HG02642 (cell line): ENCODE results near the gene GRK5.
"Not testable (repeated sequence)": the region's sequence is repeated elsewhere in the genome, so short reads cannot be mapped to it uniquely, and the experiment has no call there.

ENCODE experiments used
- ATAC-seq: cut with Tn5 transposase; IDR thresholded peaks from one replicate; pipeline ENCODE4 v1.9.1; 2021; ENCODE audit warnings: mild to moderate bottlenecking; ENCODE audit not compliant: unreplicated experiment, poor library complexity

GRK5 gene

GRCh38 chr10:119425102-119425880 is 217.9 kb downstream of the GRK5 start:
- no peak for ATAC-seq

- ATAC-seq, result no peak
These were observed 218.5 kb downstream of the GRK5 start for GRCh38 chr10:119425881-119426170.

GRCh38 chr10:119426699-119427098 is 219.3 kb downstream of the GRK5 start:
- no peak for ATAC-seq

GRCh38 chr10:119427263-119427864 is 220.0 kb downstream of the GRK5 start:
- ATAC-seq, result no peak

DNA sequence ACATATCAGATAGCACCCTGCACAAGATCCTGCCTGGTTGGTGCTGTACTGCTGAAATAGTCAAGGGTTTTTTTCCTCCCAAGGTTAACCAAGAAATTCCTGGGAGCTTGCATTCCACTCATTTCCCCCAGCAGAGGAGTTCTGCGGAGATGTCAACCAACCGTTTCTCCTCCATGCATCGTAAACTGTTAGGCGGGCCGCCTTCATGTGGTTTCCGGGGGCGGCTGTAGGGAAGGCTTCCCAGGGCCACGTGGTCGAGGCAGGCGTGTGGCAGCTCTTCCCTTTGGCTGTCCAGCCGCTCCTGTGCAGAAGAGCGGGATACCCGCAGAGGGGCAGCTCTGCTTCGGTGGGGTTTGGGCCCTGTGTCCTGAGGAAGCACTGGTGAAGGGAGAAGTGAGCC is 221.4 kb downstream of the GRK5 start:
- ATAC-seq, result no peak

DNA sequence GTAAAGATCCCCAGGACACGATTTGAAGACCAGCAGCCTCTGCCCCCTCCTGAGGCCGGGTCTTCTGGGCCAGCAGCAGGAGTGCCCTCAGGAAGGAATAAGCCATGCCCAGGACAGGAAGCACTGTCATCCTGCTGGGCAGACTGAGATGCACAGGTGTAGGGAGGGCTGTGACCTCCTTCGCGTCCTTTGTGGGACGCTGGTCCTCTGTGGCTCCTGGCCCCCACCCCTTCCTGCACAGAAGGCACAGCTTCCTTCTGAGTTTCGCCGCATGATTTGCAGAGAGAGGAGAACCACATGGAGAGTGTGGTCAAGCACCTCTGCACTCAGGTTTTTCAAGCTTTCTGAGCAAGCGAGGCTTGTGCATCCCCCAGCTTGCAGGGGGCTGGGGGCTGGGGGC is 222.4 kb downstream of the GRK5 start:
- ATAC-seq, result no peak

- no peak for ATAC-seq
These were observed 223.8 kb downstream of the GRK5 start for GRCh38 chr10:119431034-119431772.

DNA sequence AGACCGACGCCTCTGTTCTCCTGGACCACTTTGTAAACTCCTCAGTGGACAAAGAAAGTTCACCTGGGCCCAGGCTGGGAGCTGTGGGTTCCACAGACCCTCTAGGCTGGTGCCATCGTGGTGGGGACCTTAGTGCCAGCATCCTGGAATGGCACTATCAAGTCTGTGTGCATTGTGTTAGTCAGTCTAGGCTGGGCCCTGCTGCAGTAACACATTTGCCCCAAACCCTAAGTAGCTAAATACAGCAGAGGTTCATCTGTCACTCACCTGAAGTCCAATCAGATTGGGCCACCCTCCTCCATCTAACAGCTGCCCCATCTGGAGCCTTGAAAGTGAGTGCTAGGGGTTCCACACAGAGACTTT is 224.4 kb downstream of the GRK5 start:
- ATAC-seq, result no peak

- ATAC-seq, result not testable (repeated sequence)
These were observed 227.6 kb downstream of the GRK5 start for GRCh38 chr10:119434942-119435341.

DNA sequence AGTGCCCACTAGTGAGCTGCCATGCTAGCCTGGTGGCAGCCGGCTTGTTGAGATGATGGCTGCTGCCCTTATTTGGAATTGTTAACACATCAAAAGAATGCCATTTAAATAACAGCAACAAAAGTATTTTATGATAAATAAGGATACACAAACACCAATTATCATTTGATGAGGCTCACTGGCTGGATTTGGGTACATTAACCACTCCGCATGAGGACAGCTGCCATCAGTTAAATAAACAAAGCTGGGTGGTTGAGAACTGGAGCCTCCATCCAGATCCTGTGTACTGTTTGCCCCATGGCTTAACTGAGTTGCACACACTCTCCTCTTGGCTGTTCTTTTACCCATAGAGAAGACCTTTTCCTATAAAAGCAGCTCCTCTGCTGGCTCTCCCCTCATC is 231.3 kb downstream of the GRK5 start:
- ATAC-seq, result no peak

GRCh38 chr10:119439922-119440321 is 232.6 kb downstream of the GRK5 start:
- ATAC-seq, result no peak

GRCh38 chr10:119441151-119441821 is 233.9 kb downstream of the GRK5 start:
- no peak for ATAC-seq

DNA sequence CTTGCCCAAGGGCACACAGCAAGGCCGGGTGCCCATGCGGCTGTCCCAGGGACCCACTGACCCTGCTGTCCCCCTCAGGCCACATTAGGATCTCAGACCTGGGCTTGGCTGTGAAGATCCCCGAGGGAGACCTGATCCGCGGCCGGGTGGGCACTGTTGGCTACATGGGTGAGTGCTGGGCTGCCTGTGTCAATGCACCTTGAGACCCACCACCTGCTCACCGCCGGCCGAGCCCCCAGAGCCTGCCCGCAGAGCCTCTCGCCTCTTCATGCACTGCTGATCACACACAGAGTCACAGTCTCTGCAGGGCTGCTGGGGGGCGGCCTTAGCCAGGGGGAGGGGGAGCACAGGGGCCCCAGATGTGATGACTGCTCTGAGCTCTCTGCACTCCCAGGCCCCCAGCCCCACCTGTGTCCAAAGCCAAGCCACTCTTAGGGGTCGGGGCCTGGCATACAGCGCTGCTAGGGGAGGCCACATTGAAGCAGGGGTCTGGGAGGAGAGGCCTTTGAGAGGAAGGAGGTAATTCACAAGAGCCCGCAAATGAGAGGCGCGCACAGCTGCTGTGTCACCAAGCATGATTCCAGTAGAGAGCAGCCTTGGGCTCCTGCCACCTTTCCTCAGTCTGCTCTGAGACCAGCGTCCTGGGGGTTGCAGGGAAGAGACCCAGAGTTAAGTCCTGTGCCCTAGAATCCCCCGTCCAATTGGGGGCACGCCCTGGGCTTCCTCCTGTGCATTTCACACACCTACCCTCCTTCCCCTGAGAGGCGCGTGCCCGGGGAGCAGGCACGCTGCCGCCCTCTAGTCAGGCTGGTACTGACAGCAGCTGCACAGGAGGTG is 234.8 kb downstream of the GRK5 start:
- ATAC-seq, result no peak

DNA sequence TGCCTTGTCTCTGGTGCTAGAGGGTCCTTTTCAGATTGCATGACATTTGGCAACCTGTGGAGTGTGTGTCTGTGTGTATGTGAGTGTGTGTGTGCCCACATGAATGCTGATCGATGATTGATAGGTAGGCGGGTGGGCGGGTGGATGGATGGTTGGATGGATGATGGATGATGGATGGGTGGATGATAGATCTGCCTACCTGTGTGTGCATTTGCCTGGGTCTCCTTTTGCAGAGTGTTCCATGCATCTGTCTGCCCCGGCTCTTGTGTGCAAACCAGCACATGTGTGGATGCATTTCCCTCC is 235.3 kb downstream of the GRK5 start:
- no peak for ATAC-seq

DNA sequence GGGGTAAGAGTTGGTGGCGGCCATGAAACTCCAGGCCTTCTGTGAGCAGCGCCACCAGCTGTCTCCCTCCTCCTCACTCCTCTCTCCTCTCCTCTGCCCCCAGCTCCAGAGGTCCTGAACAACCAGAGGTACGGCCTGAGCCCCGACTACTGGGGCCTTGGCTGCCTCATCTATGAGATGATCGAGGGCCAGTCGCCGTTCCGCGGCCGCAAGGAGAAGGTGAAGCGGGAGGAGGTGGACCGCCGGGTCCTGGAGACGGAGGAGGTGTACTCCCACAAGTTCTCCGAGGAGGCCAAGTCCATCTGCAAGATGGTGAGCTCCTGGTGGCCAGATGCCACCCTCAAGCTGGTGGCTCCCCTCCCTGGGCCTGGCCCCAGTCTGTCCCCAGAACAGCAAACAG is 236.1 kb downstream of the GRK5 start:
- no peak for ATAC-seq

- ATAC-seq, result no peak
These were observed 236.7 kb downstream of the GRK5 start for GRCh38 chr10:119443970-119444660.

GRCh38 chr10:119444866-119445265 is 237.5 kb downstream of the GRK5 start:
- ATAC-seq, result no peak

DNA sequence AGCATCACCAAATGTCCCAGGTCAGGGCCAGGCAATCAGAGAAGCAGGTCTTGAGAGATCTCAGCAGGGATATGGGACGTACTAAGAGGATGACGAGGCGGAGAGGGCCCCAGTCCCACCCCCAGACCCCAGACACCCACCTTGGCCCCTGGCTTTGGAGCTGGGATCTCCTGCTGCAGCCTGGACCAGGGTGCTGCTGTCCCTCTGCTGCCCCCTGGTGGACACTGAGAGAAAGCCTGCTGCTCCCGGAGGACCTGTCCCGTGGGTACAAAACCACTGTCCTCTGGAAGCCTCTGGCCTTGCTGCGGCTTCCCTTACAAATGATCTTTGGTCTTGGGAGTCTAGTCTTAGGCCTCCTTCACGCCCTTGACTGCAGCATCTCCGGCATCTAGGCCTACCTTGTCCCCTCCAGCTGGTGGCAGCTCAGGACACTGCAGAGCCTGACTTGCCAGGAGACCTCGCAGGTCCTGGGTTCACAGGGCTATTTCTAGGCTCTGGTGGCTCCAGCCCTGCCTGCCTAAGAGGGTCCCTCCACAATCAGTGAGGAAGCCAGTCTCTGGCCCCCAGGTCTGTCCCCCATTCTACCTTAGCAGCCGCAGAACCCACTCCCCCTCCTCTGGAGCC is 238.1 kb downstream of the GRK5 start:
- ATAC-seq, result peak; percentile 59

DNA sequence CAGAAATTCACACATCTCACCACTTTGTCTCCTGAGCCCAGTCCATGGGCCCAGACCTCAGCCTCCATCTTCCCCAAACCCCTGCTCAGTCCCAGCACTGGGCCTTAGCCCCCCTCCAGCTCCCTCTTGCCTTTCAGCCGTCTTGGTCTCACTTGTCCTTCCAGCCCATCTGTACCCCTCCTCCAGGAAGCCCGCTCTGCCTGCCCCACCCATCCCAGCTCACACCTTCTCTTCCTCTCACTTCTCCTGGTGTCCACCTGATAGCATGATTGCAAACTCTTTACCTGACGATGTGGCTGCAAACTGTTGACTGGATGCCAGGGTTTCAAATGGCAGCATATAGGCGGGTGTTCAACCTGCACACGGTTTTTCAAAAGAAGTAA is 238.6 kb downstream of the GRK5 start:
- no peak for ATAC-seq
